Esophagus squamous epithelium (tissue), 4 donors: Measurements from ENCODE around the gene PAK6.

ENCODE experiments used
- POLR2A ChIP-seq, 4 donors: fragments of 450-650 bp; IDR thresholded peaks; one replicate each; pipeline ENCODE4 v1.6.1; 2017; ENCODE audit warnings: antibody characterized with exemption in 4 of 4, mild to moderate bottlenecking in 4 of 4, moderate library complexity in 3 of 4
- TF ChIP-seq, protein P1 (sequence below), 6 experiments: fragments of 450-650 bp in 4 of 6; fragments of 200-600 bp in 2 of 6; sonication (generic) in 2 of 6; IDR thresholded peaks; one replicate each; pipeline ENCODE4 v1.5.1; 2016 to 2019; ENCODE audit warnings: antibody characterized with exemption in 6 of 6, mild to moderate bottlenecking in 4 of 6, moderate library complexity in 4 of 6

DNA sequence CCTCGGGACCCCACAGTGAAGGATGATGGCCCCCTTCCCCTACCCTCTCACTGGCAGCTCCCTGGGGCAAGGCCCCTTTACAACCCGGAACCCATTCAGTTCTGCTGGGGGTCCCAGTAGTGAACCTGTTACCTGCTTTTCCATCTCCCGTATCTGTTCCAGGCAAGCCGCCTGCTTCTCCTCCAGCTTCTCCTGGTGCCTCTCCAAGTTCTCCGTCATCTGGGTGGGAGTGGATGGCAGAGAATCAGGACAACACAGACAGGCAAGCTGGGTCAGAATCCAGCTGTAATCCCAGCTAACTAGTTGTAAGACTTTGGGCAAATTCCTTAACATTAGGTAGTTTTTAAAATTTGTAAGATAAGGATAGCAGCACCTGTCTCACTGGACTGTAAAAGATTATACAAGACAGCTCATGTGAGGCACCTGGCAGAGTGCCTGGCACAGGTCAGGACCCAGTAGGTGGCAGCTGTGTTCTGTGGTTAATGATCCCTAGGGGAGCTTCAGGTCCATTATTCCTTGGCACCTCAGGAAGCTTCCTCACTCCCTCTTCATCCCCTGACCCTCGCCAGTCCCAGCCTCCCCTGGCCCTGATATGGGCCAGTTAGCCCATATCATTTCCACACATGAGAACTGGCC lies 50.4 kb downstream of the PAK6 start:
- TF ChIP-seq, protein P1, sequence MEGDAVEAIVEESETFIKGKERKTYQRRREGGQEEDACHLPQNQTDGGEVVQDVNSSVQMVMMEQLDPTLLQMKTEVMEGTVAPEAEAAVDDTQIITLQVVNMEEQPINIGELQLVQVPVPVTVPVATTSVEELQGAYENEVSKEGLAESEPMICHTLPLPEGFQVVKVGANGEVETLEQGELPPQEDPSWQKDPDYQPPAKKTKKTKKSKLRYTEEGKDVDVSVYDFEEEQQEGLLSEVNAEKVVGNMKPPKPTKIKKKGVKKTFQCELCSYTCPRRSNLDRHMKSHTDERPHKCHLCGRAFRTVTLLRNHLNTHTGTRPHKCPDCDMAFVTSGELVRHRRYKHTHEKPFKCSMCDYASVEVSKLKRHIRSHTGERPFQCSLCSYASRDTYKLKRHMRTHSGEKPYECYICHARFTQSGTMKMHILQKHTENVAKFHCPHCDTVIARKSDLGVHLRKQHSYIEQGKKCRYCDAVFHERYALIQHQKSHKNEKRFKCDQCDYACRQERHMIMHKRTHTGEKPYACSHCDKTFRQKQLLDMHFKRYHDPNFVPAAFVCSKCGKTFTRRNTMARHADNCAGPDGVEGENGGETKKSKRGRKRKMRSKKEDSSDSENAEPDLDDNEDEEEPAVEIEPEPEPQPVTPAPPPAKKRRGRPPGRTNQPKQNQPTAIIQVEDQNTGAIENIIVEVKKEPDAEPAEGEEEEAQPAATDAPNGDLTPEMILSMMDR (IDR thresholded peaks at IDR 0.05) = no peak
- no peak for TF ChIP-seq POLR2A (IDR thresholded peaks at IDR 0.05)
